Small intestine (tissue), 7 donors: ENCODE measurements around the gene WDR1. TPM values are rescaled to one million over a fixed set of nuclear protein-coding genes. Genes with fewer than 3 reads are reported as not detected.

Source experiments
- DNase-seq, 2 donors: peaks; one replicate each; pipeline versions ENCODE4 v3.0.0 to v3.0.0-alpha.2; 2013
- FAIRE-seq: peaks from 2 replicates; lab custom pipeline; 2012; peaks lifted over from hg19 to GRCh38; lab: Jason Lieb, UNC
- H3K27ac ChIP-seq, 3 donors: one replicate each; pipeline ENCODE4 v1.5.1; 2013; ENCODE audit warnings: low read length in 2 of 3, mild to moderate bottlenecking in 2 of 3, control low read depth in 1 of 3, inconsistent platforms in 1 of 3, low read depth in 1 of 3, moderate library complexity in 1 of 3
- H3K27me3 ChIP-seq, 3 donors: one replicate each; pipeline ENCODE4 v1.6.1; 2013; ENCODE audit warnings: low read length in 3 of 3, inconsistent platforms in 1 of 3; ENCODE audit not compliant: control insufficient read depth in 3 of 3, insufficient read depth in 3 of 3
- H3K36me3 ChIP-seq, 3 donors: one replicate each; pipeline ENCODE4 v1.6.1; 2013; ENCODE audit warnings: low read length in 3 of 3, inconsistent platforms in 1 of 3, low read depth in 1 of 3, mild to moderate bottlenecking in 1 of 3, moderate library complexity in 1 of 3; ENCODE audit not compliant: control insufficient read depth in 3 of 3, insufficient read depth in 2 of 3
- H3K4me1 ChIP-seq, 3 donors: one replicate each; pipeline ENCODE4 v1.6.1; 2013; ENCODE audit warnings: low read length in 2 of 3, inconsistent platforms in 1 of 3, low read depth in 1 of 3, mild to moderate bottlenecking in 1 of 3, moderate library complexity in 1 of 3; ENCODE audit not compliant: control insufficient read depth in 3 of 3, insufficient read depth in 2 of 3
- H3K4me3 ChIP-seq, 3 donors: one replicate each; pipeline ENCODE4 v1.5.1; 2013; ENCODE audit warnings: low read length in 3 of 3, control low read depth in 1 of 3, inconsistent platforms in 1 of 3, low read depth in 1 of 3, mild to moderate bottlenecking in 1 of 3, moderate library complexity in 1 of 3
- H3K9me3 ChIP-seq, 2 donors: one replicate each; pipeline ENCODE4 v1.6.1; 2013; ENCODE audit warnings: low read depth in 1 of 2, low read length in 1 of 2; ENCODE audit not compliant: control insufficient read depth in 2 of 2, insufficient read depth in 1 of 2
- WGBS, 3 donors: extraction: QIAGEN DNeasy Blood & Tissue Kit; methylation state at CpG; one replicate each; pipeline ENCODE4 v1.1.7; 2013; 5-methylcytosine and 5-hydroxymethylcytosine counted together
- polyA plus RNA-seq, 4 donors: library from polyadenylated mRNA; stranded (reverse) in 3 of 4; unstranded in 1 of 4; fragments of 200-250 nt in 3 of 4; fragments of 120-200 nt in 1 of 4; gene quantifications; one replicate each; pipeline versions ENCODE4 v1.2.1 to v1.2.3, GENCODE V29; 2013
- donor health status: healthy with polysubstance abuse.
- donor health status: control.
- donor health status: control.
- donor health status: Bipolar disorder and iron deficiency.
- donor health status: healthy.

Gene WDR1
- polyA plus RNA-seq, 4 donors, result 147 to 196 (median 165) TPM

- H3K36me3 ChIP-seq, result peaks cover 14 to 84% (median 21%) of the 10 kb centered on the region in 3 donors
- no peaks in the 10 kb centered on the region for H3K9me3 ChIP-seq
- DNase-seq (no peak), FAIRE-seq (no peak)
- H3K4me3 ChIP-seq, result no peak overlapping the region
- peaks cover 17 to 49% (median 25%) of the 10 kb centered on the region in 3 donors for H3K4me1 ChIP-seq
- WGBS, 3 donors, result 85 to 87% (median 86%) methylated on average over 6 of the region's 6 CpGs
- no peaks in the 10 kb centered on the region for H3K27me3 ChIP-seq
- peak overlapping the region in 1 of 3 donors; percentile 63 for H3K27ac ChIP-seq
Observed at GRCh38 chr4:10108391-10108790, 8.2 kb downstream of the WDR1 start.

DNA sequence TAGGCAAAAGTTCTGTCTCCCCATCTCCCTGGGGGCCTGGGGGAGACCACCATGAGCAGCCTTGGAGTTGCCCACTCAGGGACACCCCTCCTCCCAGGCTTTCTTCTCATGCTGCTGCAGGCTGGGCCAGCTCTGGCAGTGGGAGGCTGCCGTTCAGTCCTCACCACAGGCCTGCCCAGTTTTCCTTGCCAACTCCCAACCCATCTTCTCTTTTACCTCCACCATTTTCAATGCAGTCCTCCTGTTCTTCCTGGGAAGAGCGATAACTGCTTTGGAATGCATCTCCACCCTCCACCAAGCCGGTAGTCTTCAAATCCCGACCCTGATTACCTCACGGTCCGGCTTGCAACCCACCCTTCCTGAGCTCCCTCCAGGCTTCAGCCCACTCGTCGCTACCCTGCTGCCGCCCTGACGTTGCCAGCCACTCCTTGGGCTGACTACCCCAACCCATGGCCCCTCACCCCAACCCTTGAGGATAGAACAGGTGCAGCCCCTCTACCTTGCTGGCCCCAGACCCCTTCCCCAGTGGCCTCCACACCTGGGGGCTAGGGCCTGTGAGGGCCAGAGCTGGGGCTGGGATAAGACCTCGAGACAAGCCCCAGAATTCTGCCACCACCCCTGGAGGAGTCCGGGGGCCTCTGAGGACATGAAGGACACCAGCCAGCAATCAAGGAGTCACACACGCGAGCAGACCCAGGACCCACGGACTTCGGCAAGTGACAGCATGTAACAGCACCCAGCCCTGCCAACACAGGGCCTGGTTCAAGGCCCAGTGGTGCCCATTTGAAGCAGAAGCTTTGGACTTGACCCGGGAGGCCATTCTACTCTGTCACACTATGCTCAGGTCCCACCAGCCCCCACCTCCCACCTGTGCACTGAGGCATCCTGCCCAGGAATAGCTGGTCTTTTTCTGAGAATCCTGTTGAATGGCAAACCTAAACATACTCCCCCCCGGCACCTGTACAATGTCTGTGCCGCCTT lies 9.2 kb downstream of the WDR1 start:
- no peak for FAIRE-seq
- H3K4me1 ChIP-seq, result peaks cover 17 to 49% (median 25%) of the 10 kb centered on the region in 3 donors
- H3K27me3 ChIP-seq, result no peaks in the 10 kb centered on the region
- H3K9me3 ChIP-seq, result no peaks in the 10 kb centered on the region
- H3K4me3 ChIP-seq, result no peak overlapping the region
- H3K27ac ChIP-seq, result peak overlapping the region in 2 of 3 donors; percentile 38 to 69
- 73 to 84% (median 78%) methylated on average over 18 to 19 of the region's 19 CpGs for WGBS, 3 donors
- peaks cover 6 to 83% (median 17%) of the 10 kb centered on the region in 3 donors for H3K36me3 ChIP-seq
- DNase-seq, result no peak

GRCh38 chr4:10106421-10107039 lies 10.1 kb downstream of the WDR1 start:
- FAIRE-seq, result no peak
- H3K27me3 ChIP-seq, result no peaks in the 10 kb centered on the region
- H3K4me3 ChIP-seq, result no peak overlapping the region
- WGBS, 3 donors, result 33 to 41% (median 39%) methylated on average over 13 of the region's 13 CpGs
- H3K27ac ChIP-seq, result peak overlapping the region; percentile 38 to 85 (median 50)
- no peak for DNase-seq
- peaks cover 6 to 84% (median 16%) of the 10 kb centered on the region in 3 donors for H3K36me3 ChIP-seq
- H3K4me1 ChIP-seq, result peaks cover 17 to 44% (median 22%) of the 10 kb centered on the region in 3 donors
- no peaks in the 10 kb centered on the region for H3K9me3 ChIP-seq

DNA sequence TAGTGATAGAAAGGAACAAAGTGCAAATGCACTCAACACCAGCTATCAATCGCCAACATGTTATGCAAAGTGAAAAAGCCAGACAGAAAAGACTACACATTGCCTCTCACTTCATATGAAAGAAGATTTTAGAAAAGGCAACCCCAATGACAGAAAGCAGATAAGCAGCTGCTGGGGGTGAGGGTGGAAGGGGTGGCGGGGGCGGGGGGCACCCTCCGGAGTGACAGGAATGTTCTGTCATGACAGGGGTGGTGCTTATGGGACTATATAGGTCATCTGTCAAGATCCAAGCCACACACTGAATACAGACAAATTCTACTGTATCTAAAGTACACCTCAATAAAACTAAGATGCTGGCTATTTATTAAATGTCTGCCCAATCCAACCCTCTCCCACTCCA lies 10.7 kb downstream of the WDR1 start:
- no peaks in the 10 kb centered on the region for H3K27me3 ChIP-seq
- DNase-seq (no peak), FAIRE-seq (no peak)
- no peak overlapping the region for H3K4me3 ChIP-seq
- H3K4me1 ChIP-seq, result peaks cover 17 to 44% (median 22%) of the 10 kb centered on the region in 3 donors
- H3K27ac ChIP-seq, result peak overlapping the region in 2 of 3 donors; percentile 50 to 85
- peaks cover 6 to 84% (median 16%) of the 10 kb centered on the region in 3 donors for H3K36me3 ChIP-seq
- no peaks in the 10 kb centered on the region for H3K9me3 ChIP-seq
- WGBS, 3 donors, result 51 to 71% (median 64%) methylated on average over 4 of the region's 4 CpGs

DNA sequence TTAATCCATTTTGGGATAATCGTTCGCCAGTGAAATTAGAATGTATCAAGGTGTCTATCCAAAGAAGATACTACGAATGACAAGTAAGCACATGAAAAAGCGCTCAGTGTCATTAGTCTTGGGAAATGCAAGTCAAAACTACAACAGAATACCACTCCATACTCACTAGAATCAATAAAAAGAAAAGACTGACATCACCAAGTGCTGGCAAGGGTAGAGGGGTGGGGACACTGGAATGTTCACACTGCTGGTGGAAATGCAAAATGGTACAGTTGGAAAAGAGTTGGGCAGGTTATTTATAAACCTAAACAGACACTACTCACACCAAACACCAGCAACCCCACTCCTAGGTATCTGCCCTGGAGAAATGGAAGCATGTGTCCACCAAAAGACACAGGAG lies 11.2 kb downstream of the WDR1 start:
- peak overlapping the region in 1 of 3 donors; percentile 54 for H3K27ac ChIP-seq
- no peaks in the 10 kb centered on the region for H3K27me3 ChIP-seq
- H3K4me3 ChIP-seq, result no peak overlapping the region
- no peak for FAIRE-seq
- WGBS, 3 donors, result 77 to 89% (median 89%) methylated on average over 4 of the region's 4 CpGs
- H3K9me3 ChIP-seq, result no peaks in the 10 kb centered on the region
- H3K4me1 ChIP-seq, result peaks cover 16 to 44% (median 22%) of the 10 kb centered on the region in 3 donors
- H3K36me3 ChIP-seq, result peaks cover 6 to 84% (median 13%) of the 10 kb centered on the region in 3 donors
- no peak for DNase-seq

GRCh38 chr4:10104991-10105276 lies 11.7 kb downstream of the WDR1 start:
- no peak for DNase-seq
- Histone ChIP-seq H3K27ac (peak overlapping the region in 1 of 3 donors; percentile 22), H3K27me3 (no peaks in the 10 kb centered on the region), H3K4me3 (no peak overlapping the region), H3K4me1 (peaks cover 11 to 44% (median 22%) of the 10 kb centered on the region in 3 donors), H3K36me3 (peaks cover 6 to 84% (median 9%) of the 10 kb centered on the region in 3 donors), H3K9me3 (no peaks in the 10 kb centered on the region)
- FAIRE-seq, result no peak
- WGBS, 3 donors, result 73 to 80% (median 78%) methylated on average over 6 of the region's 6 CpGs

- no peak overlapping the region for H3K4me3 ChIP-seq
- peaks cover 8 to 42% (median 22%) of the 10 kb centered on the region in 3 donors for H3K4me1 ChIP-seq
- 66 to 76% (median 70%) methylated on average over 11 of the region's 11 CpGs for WGBS, 3 donors
- no peaks in the 10 kb centered on the region for H3K27me3 ChIP-seq
- DNase-seq (no peak), FAIRE-seq (no peak)
- H3K36me3 ChIP-seq, result peaks cover 6 to 84% (median 12%) of the 10 kb centered on the region in 3 donors
- no peaks in the 10 kb centered on the region for H3K9me3 ChIP-seq
- H3K27ac ChIP-seq, result peak overlapping the region in 1 of 3 donors; percentile 22
Observed at GRCh38 chr4:10104211-10104990, 12.2 kb downstream of the WDR1 start.
